SHP77 treated with DMSO at 0.1 percent for 48 hours (cell line): ENCODE results near the gene USP32.
A peak's percentile ranks its signal among the peaks of the same experiment; 100 is the strongest.
"Not testable (repeated sequence)": the region's sequence is repeated elsewhere in the genome, so short reads cannot be mapped to it uniquely, and the experiment has no call there.

Experiments used
- DNase-seq: peaks from one replicate; lab custom pipeline; 2025; lab: John Stamatoyannopoulos, UW

The USP32 gene

DNA sequence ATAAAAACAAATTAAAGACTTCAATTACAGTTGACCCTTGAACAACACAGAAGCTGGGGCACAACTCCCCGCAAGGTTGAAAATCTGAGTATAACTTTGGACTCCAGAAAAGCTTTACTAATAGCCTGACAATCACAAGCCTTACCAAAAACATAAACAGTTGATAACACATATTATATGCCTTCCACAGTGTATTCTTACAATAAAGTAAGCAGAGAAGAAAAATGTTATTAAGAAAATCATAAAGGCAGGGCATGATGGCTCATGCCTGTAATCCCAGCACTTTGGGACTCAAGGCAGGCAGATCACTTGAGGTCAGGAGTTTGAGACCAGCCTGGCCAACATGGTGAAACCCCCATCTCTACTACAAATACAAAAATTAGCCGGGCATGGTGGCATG, 58.9 kb downstream of the USP32 start:
- DNase-seq: not testable (repeated sequence)

DNA sequence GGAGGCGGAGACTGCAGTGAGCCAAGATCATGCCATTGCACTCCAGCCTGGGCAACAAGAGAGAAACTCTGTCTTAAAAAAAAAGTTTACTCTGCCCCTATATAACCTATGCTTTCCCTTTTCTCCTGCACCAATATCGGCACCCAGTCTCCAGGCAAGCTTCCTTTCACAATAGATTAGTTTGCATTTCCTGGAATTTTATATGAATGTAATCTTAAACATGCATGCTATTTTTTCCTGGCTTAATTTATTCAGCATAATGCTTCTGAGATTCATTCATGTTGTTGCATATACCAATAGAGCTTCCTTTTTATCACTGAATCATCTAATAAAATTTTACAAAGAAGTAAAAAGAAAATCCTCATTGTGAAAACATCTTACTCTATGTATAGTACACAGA, 59.4 kb downstream of the USP32 start:
- DNase-seq: no peak

DNA sequence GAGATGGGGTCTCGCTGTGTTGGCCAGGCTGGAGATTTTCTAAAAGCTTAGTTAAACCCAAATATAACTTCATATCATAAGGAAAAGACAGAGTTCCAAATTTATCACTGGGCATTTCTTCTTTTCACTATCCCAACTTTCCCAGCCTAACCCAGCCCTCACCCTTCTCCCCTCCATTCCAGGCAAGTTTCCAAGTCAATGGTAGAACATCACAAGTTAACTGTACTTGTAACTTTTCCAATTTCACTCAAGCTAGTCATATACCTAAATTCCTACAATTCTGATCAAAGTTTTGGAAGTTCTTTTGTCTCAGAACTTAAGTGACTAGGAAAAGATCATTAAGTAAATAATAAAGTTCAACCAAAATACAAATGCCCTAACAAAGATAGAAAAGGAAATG, 61.2 kb downstream of the USP32 start:
- DNase-seq: no peak

DNA sequence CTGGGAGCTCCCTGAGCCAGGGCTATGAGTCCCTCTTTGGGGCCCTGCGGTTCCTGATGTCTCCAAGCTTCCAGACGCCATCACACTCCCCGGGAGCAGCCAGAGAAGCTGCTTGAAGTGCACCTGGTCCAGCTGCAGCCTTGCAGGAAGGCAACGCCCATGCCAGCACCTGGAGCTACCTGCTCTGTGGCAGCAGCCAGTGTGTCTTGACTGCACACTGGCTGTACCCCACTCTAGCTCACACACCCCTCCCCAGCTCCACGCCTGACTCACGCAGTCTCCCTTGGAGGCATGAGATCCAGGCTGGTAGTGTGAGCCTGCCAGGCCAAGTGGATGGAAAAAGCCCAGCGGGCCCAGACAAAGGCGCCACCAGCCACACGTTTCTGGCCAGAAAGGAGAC, 63.3 kb downstream of the USP32 start:
- no peak for DNase-seq

DNA sequence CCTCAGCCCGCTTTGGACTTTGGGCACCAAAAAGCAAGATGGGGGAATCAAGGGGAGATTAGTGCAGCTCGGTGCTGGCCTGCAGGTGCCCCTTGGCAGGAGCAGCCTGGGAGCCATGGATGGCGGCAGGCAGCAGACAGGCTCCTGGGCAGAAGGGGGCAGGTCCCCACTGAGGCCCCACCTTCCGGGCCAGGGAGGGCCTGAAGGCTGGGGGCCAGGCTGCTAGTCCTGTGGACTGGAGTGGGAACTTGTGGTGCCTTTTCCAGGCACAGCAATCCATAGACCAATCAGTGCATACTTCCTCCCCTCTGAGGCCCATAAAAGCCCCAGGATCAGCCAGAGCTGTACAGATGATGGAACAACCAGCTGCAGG, 64.0 kb downstream of the USP32 start:
- DNase-seq: peak; percentile 55

DNA sequence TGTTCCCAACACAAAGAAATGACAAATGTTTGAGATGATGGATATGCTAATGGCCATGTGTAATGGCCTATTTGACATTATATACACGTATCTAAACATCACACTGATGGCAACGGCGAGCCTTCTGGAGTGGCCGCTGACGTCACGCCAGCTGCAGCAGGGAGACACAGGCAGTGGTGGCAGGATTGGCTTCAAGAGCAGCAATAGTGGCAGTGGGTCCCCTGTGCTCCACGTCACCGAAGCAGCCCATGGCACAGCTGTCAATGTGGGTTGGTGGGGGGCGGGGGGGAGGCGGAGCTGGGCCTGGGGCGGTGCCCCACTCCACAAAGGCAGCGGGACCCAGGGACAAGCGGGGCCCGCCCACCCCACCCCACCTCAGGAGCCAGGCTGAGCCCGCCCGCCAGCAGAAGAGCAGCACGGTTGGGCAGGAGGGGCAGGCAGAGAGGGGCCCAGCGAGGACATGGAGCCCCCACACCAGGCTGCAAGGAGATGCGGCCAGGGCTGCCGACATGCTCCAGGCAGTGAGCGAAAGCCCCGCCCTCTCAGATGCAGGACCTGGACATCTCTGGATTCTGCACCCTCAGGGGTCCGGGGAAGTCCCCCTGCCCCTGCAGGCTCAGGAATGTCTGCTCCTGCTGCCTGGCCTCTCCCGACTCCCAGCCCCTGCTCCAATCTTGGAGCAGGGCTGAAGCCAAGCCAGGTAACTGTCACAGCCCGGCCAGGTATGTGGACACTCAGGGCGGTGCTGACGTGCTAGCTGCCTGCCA, 64.6 kb downstream of the USP32 start:
- DNase-seq: peak; percentile 97

DNA sequence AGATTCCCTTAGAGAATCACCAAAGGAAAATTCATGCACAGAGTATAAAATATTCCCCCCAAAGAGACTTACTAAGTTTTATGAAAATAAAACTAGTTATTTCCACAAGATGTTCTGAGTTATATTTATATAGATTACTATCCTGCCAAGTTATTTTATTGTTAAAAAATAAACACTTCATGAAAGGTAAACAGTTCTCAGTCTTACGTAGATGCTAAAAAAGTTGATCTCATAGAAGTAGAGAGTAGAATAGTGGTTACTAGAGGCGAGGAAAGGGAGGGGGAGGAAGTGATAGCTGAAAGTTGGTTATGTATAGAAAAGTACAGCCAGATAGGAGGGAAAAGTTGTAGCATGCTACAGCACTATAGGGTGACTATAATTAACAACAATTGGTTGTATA, 65.2 kb downstream of the USP32 start:
- DNase-seq: no peak

DNA sequence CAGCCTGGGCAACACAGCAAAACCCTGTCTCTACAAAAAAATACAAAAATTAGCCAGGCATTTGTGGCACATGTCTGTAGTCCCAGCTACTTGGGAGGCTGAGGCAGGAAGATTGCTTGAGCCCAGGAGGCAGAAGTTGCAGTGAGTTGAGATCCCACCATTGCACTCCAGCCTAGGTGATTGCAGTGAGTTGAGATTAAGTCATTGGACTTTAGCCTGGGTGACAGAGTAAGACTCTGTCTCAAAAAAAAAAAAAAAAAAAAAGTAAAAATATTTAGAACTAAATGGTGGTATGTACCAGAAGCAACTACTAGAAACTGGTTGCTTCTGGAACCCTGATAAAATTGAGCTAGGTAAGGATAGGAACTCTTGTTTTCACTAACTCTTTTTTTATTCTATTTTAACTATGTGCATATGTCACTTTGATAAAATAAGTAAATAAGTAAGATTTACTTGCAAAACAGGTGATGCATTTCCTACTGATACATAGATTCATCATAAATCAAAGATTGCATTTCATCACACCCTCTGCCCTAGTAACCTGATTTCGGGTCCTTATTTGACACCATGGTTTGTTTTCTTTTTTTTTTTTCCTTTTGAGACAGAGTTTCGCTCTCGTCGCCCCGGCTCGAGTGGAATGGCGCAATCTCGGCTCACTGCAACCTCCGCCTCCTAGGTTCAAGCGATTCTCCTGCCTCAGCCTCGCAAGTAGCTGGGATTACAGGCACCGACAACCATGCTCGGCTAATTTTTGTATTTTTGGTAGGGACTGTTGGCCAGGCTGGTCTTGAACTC, 66.0 kb downstream of the USP32 start:
- no peak for DNase-seq

DNA sequence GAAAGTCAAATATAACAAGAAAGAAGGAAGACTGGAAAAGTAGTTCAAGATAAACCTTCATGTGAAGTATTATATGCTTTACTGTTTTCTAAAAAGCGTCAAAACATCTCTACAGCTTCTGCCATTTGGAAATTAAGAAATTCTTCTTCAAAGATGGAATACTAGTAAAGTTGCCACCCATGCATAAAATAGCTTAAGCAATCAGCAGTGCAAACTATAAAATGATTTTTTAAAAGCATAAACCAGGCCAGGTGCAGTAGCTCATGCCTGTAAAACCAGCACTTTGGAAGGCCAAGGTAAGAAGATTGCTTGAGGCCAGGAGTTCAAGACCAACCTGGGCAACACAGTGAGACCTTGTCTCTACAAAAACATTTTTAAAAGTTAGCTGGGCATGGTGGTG, 68.2 kb downstream of the USP32 start:
- DNase-seq: no peak

DNA sequence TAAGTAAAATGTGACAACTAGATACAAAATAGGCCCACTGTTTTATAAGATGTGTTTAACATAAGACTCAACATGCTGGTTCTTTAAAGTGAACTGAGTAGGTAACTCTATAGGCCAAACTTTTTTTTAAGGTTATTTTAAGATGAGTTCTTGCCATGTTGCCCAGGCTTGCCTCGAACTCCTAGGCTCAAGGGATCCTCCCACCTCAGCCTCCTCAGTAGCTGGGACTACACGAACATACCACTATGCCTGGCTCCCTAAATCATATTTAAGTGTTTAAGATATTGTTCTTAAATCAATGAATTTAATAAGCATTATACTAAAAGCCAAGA, 69.9 kb downstream of the USP32 start:
- DNase-seq: no peak

DNA sequence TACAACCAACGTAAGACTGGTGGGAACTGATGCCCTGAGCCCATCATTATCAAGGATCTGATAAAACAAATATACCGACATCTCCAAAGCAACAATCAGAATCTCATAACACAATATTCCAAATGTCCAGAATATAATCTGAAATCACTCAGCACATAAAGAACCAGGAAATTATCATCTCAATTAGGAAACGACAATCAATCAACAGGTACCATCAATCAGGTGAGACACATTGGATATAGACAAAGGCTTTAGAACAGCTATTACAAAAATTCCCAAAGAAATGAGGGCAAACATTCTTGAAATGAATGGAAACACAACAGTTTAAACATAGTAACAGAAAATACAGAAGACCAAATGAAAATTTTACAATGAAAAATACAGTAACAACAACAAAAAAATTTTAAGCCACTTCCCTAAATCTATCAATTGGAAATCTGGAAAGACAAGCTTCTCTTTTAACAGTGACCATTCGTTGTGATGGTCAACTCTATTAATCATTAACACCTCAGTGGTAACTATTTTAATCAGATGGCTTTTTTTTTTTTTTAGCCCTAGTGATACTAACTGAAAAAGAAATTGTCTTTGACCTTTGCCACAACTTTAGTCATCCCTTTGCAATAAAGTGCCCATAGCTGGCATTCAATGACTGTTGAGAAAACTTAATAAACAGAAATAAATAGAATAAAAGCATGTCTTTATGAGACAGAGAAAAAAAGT, 70.4 kb downstream of the USP32 start:
- DNase-seq: no peak

DNA sequence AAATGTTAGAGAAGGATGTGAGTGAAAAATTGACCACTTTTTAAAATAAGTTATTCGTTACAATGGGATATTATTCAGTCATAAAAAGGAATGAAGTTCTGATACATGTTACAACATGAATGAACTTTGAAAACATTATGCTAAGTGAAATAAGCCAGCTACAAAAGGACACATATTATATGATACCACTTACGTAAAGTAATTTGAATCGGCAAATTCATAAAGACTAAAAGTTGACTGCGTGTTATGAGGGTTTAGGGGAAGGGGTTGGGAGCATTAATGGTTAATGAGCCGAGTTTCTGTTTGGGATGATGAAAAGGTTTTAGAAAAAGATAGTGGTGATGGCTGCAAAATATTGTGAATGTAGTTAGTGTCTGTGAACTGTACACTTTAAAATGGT, 73.1 kb downstream of the USP32 start:
- no peak for DNase-seq

DNA sequence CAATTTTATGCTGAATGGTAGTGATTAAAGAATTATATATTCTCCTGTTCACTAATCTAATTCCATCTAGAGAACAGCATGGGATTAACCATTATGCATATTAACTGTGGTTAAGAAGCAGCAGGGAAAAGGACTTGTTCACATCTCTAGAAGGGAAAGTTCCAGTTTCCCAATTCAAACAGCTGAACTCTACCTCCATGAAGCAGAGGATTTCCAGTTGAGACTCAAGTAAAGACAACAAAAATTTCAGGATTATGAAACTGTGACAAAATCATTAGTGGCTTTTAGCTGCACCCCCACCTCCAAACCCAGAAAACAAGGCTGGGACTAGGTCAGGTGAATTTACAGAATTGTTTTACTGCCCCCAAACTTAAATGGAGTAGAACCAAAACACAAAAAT, 73.6 kb downstream of the USP32 start:
- DNase-seq: no peak

DNA sequence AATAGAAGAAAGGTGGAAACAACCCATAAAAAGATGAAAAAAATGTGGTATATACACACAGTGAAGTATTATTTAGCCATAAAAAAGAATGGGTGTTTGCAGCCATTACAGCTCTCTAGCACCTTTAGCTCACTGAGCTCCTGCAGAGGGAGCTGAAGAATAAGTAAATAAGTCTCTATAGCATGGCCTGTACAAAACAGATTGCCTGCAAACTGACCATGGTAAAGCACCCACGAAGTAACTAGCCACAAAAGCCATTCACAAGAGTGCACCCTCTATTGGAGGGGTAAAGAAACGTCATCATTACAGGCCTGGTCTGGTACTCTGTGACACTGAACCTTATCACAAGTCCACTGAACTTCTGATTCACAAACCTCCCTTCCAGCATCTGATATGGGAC, 76.3 kb downstream of the USP32 start:
- DNase-seq: no peak

DNA sequence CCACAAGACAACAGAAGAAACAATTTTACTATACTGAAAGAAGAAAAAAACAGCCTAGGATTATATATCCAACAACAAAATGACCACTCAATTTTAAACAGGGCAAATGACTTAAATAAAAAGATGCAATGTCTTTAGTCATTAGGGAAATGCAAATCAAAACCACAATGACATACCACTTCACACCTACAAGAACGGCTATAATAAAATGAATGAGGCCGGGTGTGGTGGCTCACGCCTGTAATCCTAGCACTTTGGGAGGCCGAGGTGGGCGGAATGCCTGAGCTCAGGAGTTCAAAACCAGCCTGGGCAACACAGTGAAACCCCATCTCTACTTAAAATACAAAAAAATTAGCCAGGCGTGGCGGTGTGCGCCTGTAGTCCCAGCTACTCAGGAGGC, 77.0 kb downstream of the USP32 start:
- not testable (repeated sequence) for DNase-seq

DNA sequence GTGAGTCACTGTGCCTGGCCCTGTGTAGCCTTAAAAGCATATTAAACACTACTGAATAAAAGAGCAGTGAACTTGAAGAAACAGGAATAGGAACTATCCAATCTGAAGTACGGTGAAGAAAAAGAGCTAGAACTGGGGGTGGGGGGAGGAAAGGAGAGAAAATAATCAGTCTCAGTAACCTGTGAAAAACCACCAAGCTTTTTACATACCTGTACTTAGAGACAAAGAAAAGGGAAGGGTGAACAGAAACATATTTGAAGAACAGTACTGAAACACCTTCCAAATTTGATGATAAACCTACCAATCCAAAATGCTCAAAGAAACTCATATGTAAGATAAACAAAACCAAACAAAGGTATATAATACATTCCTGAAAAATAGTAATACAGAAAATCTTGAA, 77.5 kb downstream of the USP32 start:
- DNase-seq: no peak

DNA sequence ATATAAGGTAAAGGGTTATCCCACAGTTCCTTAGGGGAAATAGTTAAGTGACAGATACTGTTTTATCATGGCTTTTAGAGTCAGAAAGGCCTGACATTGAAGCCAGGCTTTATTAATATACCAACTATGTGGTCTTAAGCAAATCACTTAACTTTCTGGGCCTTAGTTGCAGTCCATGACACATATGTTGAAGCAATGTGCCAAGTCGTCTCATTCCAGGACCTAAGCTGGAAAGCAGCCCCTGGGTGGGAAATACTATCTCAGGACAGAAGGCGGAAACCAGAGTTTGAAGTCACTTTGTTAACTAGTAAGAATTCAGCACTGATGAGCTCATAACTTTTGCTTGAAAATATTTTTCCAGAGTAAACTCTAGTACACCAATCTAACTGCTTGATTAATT, 80.0 kb downstream of the USP32 start:
- no peak for DNase-seq

DNA sequence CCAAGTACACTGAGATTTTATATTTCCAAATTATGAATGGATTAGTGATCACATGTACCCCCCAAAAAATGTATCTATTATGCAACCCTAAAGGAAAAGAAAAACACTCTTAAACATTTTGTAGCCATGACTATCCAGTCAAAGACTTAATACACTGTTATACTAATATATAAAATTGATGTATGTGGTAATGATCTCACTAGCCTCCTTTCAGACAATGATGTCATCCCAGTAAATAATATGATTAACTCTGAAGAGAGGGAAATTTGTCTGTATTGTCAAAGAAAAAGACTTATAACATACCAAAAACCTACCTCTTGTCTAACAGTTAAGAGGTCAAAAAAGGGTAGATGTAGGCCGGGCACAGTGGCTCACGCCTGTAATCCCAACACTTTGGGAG, 80.7 kb downstream of the USP32 start:
- no peak for DNase-seq

DNA sequence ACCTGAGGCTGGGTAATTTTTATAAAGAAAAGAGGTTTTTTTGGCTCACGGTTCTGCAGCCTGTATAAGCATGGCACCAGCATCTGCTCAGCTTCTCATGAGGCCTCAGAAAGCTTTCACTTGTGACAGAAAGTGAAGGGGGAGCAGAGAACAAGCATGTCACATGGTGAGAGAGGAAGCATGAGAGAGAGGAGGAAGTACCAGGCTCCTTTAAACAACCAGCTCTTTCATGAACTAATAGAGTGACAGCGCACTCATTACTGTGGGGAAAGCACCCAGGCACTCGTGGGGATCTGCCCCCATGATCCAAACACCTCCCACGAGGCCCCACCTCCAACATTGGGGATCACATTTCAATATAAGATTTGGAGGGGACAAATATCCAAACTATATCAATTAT, 86.8 kb downstream of the USP32 start:
- DNase-seq: no peak

DNA sequence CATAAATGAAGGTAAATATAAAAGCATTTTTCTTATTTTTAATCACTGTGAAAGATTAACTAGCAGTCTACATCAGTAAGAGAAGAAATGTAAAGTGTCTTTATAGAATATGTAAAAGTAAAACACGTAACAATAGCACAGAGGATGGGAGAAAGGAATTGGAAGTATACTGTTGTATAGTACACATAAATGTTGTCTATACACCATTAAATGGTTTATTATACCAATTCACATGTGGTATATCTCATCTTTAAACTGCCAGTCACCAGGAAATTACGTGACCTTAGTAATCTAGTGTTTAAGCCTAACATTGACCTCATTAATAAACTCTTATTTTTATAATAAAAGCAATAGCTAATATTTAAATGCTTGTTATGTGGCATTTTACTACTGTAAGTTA, 87.4 kb downstream of the USP32 start:
- no peak for DNase-seq

DNA sequence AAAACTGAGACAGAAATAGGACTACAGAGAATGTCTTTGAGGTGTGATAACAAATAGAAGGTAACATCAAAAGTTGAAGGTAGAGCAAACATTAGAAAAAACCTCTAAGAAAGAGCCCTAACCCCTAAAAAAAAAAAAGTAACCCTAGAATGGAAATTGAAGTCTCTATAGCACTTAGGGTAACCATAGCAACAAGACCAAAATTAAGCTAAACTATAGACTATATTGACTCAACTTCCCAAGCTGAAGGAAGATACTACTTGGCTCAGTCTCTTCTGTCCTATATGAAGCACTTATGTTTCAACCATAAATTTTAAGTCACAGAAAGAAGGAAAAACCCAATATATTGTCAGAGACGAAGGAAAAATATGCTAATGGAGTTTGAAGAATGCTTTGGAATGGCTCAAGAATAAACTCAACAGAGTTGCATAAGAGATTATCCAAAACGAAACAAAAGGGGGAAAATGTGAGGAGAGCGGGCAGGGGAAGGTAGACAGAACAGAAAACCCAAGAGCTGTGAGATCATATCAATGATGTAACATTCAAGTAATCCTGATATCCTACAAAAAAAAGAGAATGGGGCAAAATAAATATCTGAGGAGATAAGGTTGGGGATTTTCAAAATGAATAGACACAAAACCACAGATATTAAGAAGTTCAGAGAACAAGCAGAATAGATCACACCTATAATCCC, 88.4 kb downstream of the USP32 start:
- no peak for DNase-seq

DNA sequence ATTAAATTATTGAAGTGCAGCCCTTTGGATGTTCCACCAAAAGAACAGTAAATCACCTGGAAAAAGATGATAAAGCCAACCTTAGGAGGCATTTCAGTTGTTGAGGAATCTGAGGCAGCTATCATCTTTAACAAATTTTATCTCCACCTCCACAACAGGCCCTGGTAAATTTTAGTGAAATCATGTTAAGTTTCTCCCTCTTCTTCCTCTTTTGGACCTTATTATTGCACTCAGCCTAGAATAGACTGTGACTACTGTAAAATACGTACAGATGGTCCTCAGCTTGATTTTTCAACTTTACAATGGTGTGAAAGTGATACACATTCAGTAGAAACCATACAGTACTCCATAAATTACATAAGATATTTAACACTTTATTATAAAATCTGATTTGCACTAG, 90.3 kb downstream of the USP32 start:
- DNase-seq: no peak

DNA sequence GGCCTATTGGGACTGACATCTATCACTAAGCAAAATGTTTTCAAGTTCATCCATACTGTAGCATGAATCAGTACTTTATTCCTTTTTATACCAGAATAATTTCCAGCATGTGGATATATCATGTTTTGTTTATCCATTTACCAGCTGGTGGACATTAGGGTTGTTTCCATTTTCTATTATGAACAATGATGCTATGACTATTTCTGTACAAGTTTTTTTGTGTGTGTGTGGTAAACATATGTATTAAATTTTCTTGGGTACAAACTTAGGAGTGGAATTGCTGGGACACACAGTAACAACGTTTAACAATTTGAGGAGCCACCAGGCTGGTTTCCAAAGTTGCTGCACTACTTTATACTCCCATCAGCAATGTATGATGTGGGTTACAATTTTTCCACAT, 91.0 kb downstream of the USP32 start:
- no peak for DNase-seq
